GM18861 (cell line): ENCODE results near the gene PAX5.

Experiments used
- ATAC-seq: cut with Tn5 transposase; IDR thresholded peaks from one replicate; pipeline ENCODE4 v1.9.1; 2021; ENCODE audit not compliant: unreplicated experiment

Gene PAX5

GRCh38 chr9:36988848-36989247 lies 45.2 kb downstream of the PAX5 start:
- ATAC-seq, result no peak

DNA sequence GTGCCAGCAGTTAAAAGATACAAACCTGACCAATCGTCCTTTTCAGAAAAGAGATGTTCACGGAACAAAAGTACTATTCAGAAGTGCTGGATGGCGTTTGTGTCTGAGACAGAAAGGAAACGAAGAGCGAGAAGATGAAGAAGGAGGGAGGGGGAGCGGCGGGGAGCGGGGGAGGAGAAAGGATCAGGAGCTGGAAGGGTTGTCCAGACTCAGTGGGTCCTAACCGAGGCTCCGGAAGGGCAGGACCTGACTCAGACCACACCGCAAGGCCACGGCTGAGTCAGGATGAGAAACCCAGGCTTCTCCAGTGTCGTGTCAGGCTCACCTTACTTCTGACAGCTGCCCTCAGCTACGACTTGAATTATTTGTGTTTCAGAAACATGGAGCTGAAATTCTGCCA lies 46.2 kb downstream of the PAX5 start:
- no peak for ATAC-seq

- ATAC-seq, result no peak
Observed at GRCh38 chr9:36987409-36987808, 46.7 kb downstream of the PAX5 start.

GRCh38 chr9:36986468-36987408 lies 47.3 kb downstream of the PAX5 start:
- no peak for ATAC-seq

GRCh38 chr9:36985769-36986467 lies 48.1 kb downstream of the PAX5 start:
- ATAC-seq, result no peak

DNA sequence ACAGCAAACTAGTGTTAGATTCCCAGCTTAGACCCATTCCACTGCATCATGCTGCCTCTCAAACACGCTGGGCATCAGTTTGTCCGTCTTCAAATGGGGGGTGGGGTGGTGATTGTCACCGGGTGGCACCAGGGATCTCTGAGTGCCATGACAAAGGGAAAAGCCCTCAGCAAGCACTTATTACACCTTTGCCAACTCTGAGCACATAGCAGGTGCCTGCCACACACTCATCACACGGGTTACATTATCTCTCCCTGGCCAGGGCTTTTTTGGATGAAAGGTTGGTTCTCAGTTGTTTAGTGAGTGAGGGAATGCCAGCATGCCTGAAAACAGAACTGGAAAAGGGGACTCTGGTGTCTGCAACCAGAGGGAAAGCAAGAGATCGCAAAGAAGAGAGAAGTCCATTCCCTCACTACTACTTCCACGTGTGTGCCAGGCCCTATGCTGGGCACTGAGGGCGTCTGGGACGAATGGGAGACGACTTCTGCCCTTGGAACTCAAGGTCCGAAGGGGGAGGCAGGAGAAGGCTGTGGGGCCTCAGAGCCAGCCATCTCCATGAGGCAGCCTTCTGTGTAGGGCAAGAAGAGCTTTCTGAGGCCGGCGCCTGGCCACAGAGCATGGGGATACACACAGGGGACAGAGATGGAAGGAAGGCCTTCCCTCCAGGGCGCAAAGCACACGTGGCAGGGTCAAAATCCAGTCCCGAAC lies 48.9 kb downstream of the PAX5 start:
- ATAC-seq, result no peak

DNA sequence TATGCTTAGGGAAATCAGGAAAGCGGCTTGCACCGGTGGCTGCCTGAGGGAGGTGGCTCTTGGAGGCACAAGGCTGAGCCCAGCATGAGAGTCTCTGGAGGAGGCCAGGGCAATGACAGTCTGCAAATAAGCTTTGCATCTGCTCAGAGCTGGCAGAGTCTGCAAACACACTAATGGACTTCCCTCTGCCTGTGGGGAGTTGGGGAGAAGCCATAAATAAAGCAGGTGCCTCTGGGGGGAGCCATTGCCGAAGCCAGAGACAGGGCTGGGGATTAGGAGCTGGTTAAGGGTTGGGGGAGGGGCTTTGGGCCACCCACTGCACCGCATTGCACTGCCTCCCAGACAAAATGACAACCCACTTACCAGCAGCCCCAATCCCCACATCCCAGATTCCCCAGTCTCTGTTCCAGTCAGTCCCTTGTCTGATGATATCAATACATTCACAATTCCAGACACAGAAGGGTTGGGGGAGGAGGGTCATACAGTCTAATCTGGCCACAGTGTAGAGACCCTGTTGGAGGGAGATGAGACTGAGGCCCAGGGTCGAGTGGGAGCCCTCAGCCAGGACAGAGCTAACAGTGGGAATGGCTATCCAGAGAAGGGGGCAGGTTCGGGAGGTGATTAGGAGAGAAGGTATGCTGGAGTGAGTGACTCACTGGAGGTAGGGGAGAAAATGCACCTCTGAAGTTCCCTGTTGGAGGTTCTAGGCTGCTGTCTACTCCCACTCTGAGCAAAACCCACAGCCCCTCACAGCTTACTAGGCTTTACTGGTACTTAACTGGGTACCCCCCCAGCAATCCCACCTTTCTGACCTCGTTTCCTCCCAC lies 53.7 kb downstream of the PAX5 start:
- ATAC-seq, result no peak

GRCh38 chr9:36976371-36977030 lies 57.6 kb downstream of the PAX5 start:
- no peak for ATAC-seq

DNA sequence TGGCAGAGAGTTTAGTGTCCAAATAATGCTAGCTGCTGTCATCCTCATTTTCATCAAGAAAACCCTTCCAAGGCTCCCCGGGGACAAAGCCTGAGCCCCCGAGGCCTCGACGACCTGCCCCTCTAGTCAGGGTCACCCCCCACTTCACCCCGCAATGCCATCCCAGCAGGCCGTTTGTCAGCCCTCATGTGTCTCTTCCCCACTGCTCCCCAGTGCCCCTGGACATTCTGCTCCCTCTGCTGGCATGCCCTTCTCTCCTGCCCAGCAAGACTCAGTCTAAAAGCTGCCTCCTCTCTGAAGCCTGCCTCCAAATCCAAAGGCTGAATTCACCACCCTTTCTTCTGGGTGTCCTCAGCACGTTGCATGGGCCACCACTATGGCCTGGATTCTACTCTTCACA lies 59.3 kb downstream of the PAX5 start:
- ATAC-seq, result no peak

- no peak for ATAC-seq
Observed at GRCh38 chr9:36971935-36972488, 62.1 kb downstream of the PAX5 start.

GRCh38 chr9:36970007-36970888 lies 63.8 kb downstream of the PAX5 start:
- no peak for ATAC-seq

DNA sequence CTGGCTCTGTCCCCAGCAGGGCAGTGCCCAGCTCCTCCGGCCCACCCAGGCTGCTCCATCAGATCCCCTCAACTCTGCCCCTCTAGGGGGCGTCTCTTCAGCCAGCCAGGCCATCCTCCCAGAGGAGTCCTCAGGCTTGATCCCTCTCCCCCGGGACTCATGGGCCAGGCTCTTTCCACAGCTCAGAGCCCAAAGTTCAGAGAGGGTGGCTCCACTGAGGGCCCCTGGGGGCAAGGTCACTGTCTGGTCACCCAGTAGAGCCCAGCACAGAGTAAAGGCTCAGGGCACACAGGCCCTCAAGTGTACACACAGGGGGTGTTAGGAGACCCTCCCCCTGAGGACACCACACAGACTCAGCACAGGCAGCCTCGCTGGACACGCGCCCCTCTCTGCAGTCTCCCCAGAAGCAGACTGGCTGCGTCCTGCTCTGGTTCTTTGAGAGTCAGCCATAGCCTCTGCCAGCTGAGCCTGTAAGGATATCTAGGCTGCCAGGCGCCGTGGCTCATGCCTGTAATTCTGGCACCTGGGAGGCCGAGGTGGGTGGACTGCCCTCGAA lies 64.8 kb downstream of the PAX5 start:
- ATAC-seq, result no peak

DNA sequence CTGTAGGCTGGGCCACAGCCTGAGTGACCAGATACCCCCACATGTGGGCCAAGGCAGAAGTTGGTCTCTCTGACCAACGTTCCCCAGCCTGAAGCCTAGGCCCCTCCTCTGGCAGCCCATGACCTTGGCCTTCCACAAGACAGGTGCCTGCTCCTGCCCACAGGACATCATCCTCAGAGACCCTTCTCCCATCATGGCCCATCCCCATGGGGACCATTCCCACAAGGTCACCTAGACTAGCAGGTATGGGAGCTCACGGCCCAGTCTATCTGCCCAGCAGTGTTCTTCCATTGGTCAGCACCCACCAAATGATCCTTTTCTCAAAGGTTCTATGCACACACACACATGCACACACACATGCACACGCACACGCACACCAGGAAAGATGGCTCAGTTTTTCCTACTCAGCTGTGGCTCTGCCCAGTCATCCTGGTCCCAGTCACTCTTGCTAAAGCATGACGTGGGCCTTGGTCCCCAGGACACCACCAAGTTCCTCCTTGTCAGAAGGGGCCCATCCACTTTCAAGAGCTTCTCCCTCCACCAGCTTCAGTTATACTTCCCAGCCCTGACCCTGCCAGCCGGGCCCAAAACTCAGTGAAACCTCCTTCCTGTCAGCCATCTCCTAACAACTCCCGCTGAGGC lies 65.4 kb downstream of the PAX5 start:
- no peak for ATAC-seq

DNA sequence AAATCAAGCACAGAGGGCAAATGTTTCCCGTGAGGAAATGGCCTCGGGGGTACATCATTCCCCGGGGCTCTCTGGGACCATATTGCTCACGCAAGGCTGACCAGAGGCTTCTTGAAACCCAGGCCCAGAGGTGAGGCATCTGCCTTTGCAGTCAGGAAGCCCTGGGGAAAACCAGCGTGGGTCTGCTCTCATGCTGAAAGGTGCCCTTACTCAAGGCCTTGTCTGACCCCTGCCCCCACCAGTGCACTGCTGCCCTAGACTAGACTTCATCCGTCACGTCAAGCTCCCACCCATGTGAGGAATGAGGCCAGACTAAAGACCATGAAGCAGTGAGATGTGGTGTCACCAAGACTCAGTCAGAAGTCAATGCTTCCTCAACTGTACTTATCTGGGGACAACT lies 66.1 kb downstream of the PAX5 start:
- ATAC-seq, result no peak

DNA sequence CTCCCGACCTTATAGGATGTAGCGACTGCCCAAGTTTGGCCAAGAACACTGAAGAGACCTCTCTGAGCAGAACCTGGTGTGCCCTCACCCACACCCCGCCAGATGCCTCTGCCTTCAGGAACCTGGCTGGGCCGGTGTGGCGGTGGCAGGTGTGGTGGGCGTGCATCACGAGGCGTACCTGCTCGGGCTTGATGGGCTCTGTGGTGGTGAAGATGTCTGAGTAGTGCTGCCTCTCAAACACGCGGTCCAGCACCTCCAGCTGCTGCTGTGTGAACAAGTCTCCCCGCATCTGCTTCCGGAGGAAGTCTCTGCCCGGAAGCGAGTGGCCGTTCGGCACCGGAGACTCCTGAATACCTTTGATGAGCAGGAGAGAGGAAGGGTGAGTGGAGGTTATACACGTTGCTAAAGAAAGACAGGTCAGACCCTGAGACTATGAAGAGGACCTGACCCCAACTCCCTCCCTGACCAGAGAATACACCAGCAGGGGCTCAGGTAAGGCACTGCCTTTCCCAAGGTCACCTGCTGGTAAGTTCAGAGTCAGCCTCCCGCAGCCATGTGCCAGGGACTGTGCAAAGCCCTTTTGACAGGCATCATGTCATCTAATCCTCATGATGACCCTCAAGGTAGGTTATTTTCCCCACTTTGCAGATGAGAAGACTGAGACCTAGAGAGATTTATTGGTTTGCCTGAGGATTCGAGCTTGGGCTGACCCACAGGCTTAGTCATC lies 67.5 kb downstream of the PAX5 start:
- ATAC-seq, result no peak

GRCh38 chr9:36964791-36965190 lies 69.3 kb downstream of the PAX5 start:
- ATAC-seq, result no peak

- ATAC-seq, result no peak
Observed at GRCh38 chr9:36963346-36963745, 70.7 kb downstream of the PAX5 start.

GRCh38 chr9:36962691-36963090 lies 71.4 kb downstream of the PAX5 start:
- ATAC-seq, result no peak
